IMR-90 (cell line): ENCODE results near the gene IER5L. TPM values are rescaled to one million over a fixed set of nuclear protein-coding genes. Genes with fewer than 3 reads are reported as not detected.

Experiments used
- SMC3 ChIP-seq: fragments of 150-350 bp; IDR thresholded peaks from 2 replicates; pipeline ENCODE4 v1.6.1; 2016; ENCODE audit warnings: low read depth, mild to moderate bottlenecking, antibody characterized with exemption, low read length, moderate library complexity
- polyA plus RNA-seq, 3 experiments: library from polyadenylated mRNA; depleted of rRNA; stranded (reverse); fragments of >200 nt; gene quantifications; 2 replicates each; pipeline ENCODE4 v1.2.3, GENCODE V29; 2012; ENCODE audit warnings: low replicate concordance in 1 of 3
- total RNA-seq: library from RNA; depleted of rRNA; stranded (reverse); fragments of >200 nt; gene quantifications from 2 replicates; pipeline ENCODE4 v1.2.3, GENCODE V29; 2012; rRNA removed

Gene IER5L
- total and polyA plus RNA-seq, 2 of the 4 experiments (the other 2 are of a cell fraction): 12.5 to 13.4 TPM

GRCh38 chr9:129126749-129127618, 51.1 kb downstream of the IER5L start (continued):
- no peak for TF ChIP-seq SMC3

Other genes starting within 250 kb of the IER5L start
- gene DOLK, start 230.7 kb downstream of the IER5L start, total RNA-seq: 26.4 and 30.8 TPM in 2 replicates
- gene DOLK, start 230.7 kb downstream of the IER5L start, polyA plus RNA-seq (2012; rRNA removed): 23.2 and 25.4 TPM in 2 replicates
- 52.5 and 59.1 TPM in 2 replicates for gene NUP188, start 230.6 kb downstream of the IER5L start, total RNA-seq
- gene NUP188, start 230.6 kb downstream of the IER5L start, polyA plus RNA-seq (2012; rRNA removed): 53.0 and 57.0 TPM in 2 replicates
- 26.4 and 36.4 TPM in 2 replicates for gene SH3GLB2, start 149.9 kb downstream of the IER5L start, total RNA-seq
- 68.4 and 72.1 TPM in 2 replicates for gene SH3GLB2, start 149.9 kb downstream of the IER5L start, polyA plus RNA-seq (2012; rRNA removed)
- gene MIGA2, start 141.6 kb downstream of the IER5L start, total RNA-seq: 9.7 and 12.5 TPM in 2 replicates
- 25.3 and 25.9 TPM in 2 replicates for gene MIGA2, start 141.6 kb downstream of the IER5L start, polyA plus RNA-seq (2012; rRNA removed)
- 6.7 and 7.0 TPM in 2 replicates for gene DOLPP1, start 97.2 kb downstream of the IER5L start, total RNA-seq
- gene DOLPP1, start 97.2 kb downstream of the IER5L start, polyA plus RNA-seq (2012; rRNA removed): 16.5 and 17.1 TPM in 2 replicates
- 18.8 and 19.7 TPM in 2 replicates for gene CRAT, start 67.5 kb downstream of the IER5L start, total RNA-seq
- 41.6 and 44.2 TPM in 2 replicates for gene CRAT, start 67.5 kb downstream of the IER5L start, polyA plus RNA-seq (2012; rRNA removed)
- gene PTPA, start 66.8 kb downstream of the IER5L start, total RNA-seq: 93.6 and 124 TPM in 2 replicates
- 141 and 149 TPM in 2 replicates for gene PTPA, start 66.8 kb downstream of the IER5L start, polyA plus RNA-seq (2012; rRNA removed)